Kidney (tissue), 14 donors: Measurements from ENCODE around the gene GPC6. TPM values are rescaled to one million over a fixed set of nuclear protein-coding genes. Genes with fewer than 3 reads are reported as not detected.

Source experiments
- DNase-seq, 5 donors: peaks; one replicate each; pipeline ENCODE4 v3.0.0-alpha.2; 2013 to 2020
- FAIRE-seq: peaks from 2 replicates; lab custom pipeline; 2012; peaks lifted over from hg19 to GRCh38; lab: Jason Lieb, UNC
- H3K27ac ChIP-seq, 2 donors: one replicate each; pipeline ENCODE4 v1.7.0; 2013; ENCODE audit warnings: low read depth in 2 of 2, low read length in 2 of 2, inconsistent platforms in 1 of 2
- H3K27me3 ChIP-seq: one replicate; pipeline ENCODE4 v1.7.1; 2013; ENCODE audit warnings: low read length, inconsistent platforms; ENCODE audit not compliant: control insufficient read depth, insufficient read depth
- H3K36me3 ChIP-seq, 3 donors: one replicate each; pipeline versions ENCODE4 v1.7.0 to v1.7.1; 2013; ENCODE audit warnings: low read length in 3 of 3, control low read depth in 1 of 3, inconsistent platforms in 1 of 3; ENCODE audit not compliant: insufficient read depth in 3 of 3, control insufficient read depth in 2 of 3
- H3K4me1 ChIP-seq, 3 donors: one replicate each; pipeline versions ENCODE4 v1.7.0 to v1.7.1; 2013; ENCODE audit warnings: low read length in 3 of 3, inconsistent platforms in 1 of 3, low read depth in 1 of 3; ENCODE audit not compliant: control insufficient read depth in 2 of 3, insufficient read depth in 2 of 3
- H3K4me3 ChIP-seq, 3 donors: one replicate each; pipeline versions ENCODE4 v1.7.0 to v1.8.1; 2013; ENCODE audit warnings: low read length in 3 of 3, control low read depth in 1 of 3, inconsistent platforms in 1 of 3
- H3K9ac ChIP-seq, 3 donors: one replicate each; pipeline versions ENCODE4 v1.7.0 to v1.7.1; 2013; ENCODE audit warnings: low read length in 3 of 3, control low read depth in 1 of 3, inconsistent platforms in 1 of 3
- H3K9me3 ChIP-seq, 3 donors: one replicate each; pipeline versions ENCODE4 v1.7.0 to v1.7.1; 2013; ENCODE audit warnings: low read length in 3 of 3, control low read depth in 1 of 3, inconsistent platforms in 1 of 3; ENCODE audit not compliant: control insufficient read depth in 2 of 3, insufficient read depth in 1 of 3
- intact Hi-C: fragments of 100-400 bp; cut with DNase I; formaldehyde crosslinking; loops from one replicate; pipeline ENCODE4 v1.11.1; 2022
- polyA plus RNA-seq: library from polyadenylated mRNA; stranded (reverse); fragments of 350-450 nt; fragmentation: Illumina TruSeq; extraction: RNeasy Lipid Tissue Mini Kit (QIAGEN cat#74804); gene quantifications from one replicate; pipeline ENCODE4 v1.2.3, GENCODE V29; 2014; ENCODE audit warnings: low read depth, low replicate concordance; ENCODE audit not compliant: insufficient read depth
- total RNA-seq: library from RNA; stranded (reverse); fragmentation: NEBNext Ultra II Directional; extraction: Animal tissue kit (Norgen Biotek cat#: 25700); gene quantifications from one replicate; pipeline ENCODE4 v1.2.1, GENCODE V29; 2021
- TF ChIP-seq, protein P1 (sequence below): IDR thresholded peaks from 3 replicates; pipeline ENCODE4 v1.5.1; 2012; ENCODE audit warnings: mild to moderate bottlenecking, moderate library complexity, borderline replicate concordance; ENCODE audit not compliant: insufficient read depth; ENCODE audit errors: extremely low read depth
- donor health status: control.
- donor health status: control.
- donor health status: control.
- donor health status: control.
- donor health status: control.
- donor health status: DM: yes; HTN: yes; CAD: no.
- donor health status: Normal renal cell carcinoma (clear cell type).

The GPC6 gene
- total and polyA plus RNA-seq, 2 donors from 2014 or later: 6.2 to 15.5 TPM

DNA sequence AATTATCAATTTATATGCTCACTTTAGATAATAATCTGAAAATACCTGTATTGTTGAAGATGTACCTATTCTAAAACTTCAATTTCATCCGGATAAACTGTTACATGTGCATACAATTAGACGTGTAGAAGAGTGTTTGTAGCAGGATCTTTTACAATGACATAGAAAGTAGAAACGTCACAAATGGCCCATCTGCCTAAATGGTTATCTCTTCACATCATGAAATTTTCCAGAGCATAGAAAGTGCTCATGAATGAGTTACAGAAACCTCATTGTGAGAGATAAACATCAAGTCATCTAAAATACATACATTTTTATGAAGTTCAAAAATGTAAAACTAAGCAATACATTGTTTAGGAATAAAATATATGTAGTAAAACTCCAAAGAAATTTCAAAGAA is 607.4 kb downstream of the GPC6 start:
- FAIRE-seq: no peak
- intact Hi-C loops: no loop called here
- no peak for DNase-seq
- no peak overlapping the region for H3K9ac ChIP-seq
- no peaks in the 10 kb centered on the region for H3K4me1 ChIP-seq
- no peak overlapping the region for H3K4me3 ChIP-seq
- no peaks in the 10 kb centered on the region for H3K36me3 ChIP-seq
- no peaks in the 10 kb centered on the region for H3K9me3 ChIP-seq
- H3K27ac ChIP-seq: no peak overlapping the region
- TF ChIP-seq, protein P1, sequence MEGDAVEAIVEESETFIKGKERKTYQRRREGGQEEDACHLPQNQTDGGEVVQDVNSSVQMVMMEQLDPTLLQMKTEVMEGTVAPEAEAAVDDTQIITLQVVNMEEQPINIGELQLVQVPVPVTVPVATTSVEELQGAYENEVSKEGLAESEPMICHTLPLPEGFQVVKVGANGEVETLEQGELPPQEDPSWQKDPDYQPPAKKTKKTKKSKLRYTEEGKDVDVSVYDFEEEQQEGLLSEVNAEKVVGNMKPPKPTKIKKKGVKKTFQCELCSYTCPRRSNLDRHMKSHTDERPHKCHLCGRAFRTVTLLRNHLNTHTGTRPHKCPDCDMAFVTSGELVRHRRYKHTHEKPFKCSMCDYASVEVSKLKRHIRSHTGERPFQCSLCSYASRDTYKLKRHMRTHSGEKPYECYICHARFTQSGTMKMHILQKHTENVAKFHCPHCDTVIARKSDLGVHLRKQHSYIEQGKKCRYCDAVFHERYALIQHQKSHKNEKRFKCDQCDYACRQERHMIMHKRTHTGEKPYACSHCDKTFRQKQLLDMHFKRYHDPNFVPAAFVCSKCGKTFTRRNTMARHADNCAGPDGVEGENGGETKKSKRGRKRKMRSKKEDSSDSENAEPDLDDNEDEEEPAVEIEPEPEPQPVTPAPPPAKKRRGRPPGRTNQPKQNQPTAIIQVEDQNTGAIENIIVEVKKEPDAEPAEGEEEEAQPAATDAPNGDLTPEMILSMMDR: no peak
- H3K27me3 ChIP-seq: no peaks in the 10 kb centered on the region

GRCh38 chr13:93843082-93843481 is 616.5 kb downstream of the GPC6 start:
- intact Hi-C loops: no loop called here
- TF ChIP-seq, protein P1: no peak
- Histone ChIP-seq H3K27me3 (no peaks in the 10 kb centered on the region), H3K4me3 (no peak overlapping the region), H3K4me1 (no peaks in the 10 kb centered on the region), H3K9me3 (no peaks in the 10 kb centered on the region), H3K36me3 (no peaks in the 10 kb centered on the region), H3K9ac (no peak overlapping the region), H3K27ac (no peak overlapping the region)
- DNase-seq (no peak), FAIRE-seq (no peak)

- Histone ChIP-seq H3K36me3 (no peaks in the 10 kb centered on the region), H3K9ac (no peak overlapping the region), H3K4me3 (no peak overlapping the region), H3K27me3 (no peaks in the 10 kb centered on the region), H3K27ac (no peak overlapping the region), H3K9me3 (no peaks in the 10 kb centered on the region), H3K4me1 (no peaks in the 10 kb centered on the region)
- FAIRE-seq: no peak
- TF ChIP-seq, protein P1: no peak
- intact Hi-C loops: no loop called here
- DNase-seq: no peak
Observed at GRCh38 chr13:93847162-93847561, 620.6 kb downstream of the GPC6 start.

DNA sequence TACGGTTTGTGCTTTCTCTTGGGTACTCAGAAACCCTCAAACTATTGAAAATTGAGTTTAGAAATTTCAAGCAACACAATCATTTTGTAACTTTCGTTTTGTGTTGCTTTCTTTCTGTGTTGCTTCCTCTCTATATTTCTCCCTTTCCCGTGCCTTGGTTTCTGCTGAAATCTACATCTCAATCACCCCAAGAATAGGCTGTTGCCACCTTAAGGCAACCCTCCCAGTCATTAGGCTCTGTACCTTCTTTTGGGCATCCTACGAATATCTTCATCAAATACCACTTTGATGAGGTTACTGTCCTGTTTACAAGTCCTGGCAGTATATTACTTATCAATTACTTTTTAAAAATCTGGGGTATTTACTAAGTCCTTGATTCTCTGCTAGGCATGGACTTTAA is 621.6 kb downstream of the GPC6 start:
- H3K36me3 ChIP-seq: no peaks in the 10 kb centered on the region
- H3K27ac ChIP-seq: no peak overlapping the region
- no peak overlapping the region for H3K9ac ChIP-seq
- H3K9me3 ChIP-seq: no peaks in the 10 kb centered on the region
- no peaks in the 10 kb centered on the region for H3K4me1 ChIP-seq
- FAIRE-seq: no peak
- TF ChIP-seq, protein P1: no peak
- no peaks in the 10 kb centered on the region for H3K27me3 ChIP-seq
- DNase-seq: no peak
- intact Hi-C loops: no loop called here
- H3K4me3 ChIP-seq: no peak overlapping the region
